Activated CD4-positive, alpha-beta T cell treated with anti-CD3 and anti-CD28 coated beads, Interleukin-2, amount 50 U/mL, for 4 hours (primary cell): ENCODE measurements around the gene CCDC70.
"Not testable (repeated sequence)": the region's sequence is repeated elsewhere in the genome, so short reads cannot be mapped to it uniquely, and the experiment has no call there.

Experiments
- DNase-seq, 2 experiments: peaks; one replicate each; pipeline ENCODE4 v3.0.0-alpha.2; 2020

Gene CCDC70

DNA sequence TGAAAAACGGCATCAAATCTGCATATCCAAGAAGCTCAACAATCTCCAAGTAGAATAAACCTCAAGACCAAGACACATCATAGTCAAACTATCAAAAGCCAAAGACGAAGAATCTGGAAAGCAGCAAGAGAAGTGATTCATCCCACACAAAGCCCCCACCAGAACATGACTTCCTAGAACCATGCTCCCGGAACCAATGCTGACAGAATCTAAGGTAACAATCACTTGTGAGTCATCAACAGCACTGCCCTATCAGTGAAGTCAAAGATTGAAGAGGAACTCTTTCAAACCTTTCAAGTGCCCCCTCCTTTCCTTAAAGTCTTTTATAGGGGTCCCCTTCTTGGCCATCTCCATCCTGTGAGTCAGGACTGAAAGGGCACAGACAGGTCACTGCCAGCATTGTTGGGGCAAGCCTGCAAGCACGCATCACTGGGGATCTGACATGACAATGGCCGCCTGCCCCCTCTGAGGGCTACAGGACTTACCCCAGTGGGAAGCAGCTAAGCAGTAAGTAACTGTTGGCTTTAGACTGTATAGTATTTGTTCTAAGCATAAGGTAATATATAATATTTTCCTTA, at the start of gene CCDC70:
Gene CCDC70 (plus strand): TSS at position 247 of the 578 bp plus-strand sequence. CDS start 3,443 bp downstream, outside the sequence.
- DNase-seq = no peak

DNA sequence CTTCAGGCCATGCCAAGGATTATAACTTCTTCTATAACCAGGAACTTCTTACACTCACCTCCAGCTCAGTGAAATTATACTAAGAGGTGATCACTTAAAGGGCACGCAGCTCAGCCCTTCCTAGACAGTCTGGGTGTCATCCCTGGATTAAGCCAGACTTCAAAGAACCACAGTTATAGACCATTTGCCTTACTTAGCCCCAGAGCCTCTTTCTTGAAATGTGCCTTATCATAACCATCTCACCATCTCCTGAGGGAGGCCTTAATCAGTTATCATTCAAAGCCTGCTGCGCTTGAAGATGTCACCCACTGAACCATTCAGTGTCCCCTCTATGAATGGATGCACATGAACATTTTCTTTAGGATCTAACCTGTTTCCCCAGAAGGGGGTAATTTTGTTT, 47.7 kb upstream of the CCDC70 start:
- no peak for DNase-seq

DNA sequence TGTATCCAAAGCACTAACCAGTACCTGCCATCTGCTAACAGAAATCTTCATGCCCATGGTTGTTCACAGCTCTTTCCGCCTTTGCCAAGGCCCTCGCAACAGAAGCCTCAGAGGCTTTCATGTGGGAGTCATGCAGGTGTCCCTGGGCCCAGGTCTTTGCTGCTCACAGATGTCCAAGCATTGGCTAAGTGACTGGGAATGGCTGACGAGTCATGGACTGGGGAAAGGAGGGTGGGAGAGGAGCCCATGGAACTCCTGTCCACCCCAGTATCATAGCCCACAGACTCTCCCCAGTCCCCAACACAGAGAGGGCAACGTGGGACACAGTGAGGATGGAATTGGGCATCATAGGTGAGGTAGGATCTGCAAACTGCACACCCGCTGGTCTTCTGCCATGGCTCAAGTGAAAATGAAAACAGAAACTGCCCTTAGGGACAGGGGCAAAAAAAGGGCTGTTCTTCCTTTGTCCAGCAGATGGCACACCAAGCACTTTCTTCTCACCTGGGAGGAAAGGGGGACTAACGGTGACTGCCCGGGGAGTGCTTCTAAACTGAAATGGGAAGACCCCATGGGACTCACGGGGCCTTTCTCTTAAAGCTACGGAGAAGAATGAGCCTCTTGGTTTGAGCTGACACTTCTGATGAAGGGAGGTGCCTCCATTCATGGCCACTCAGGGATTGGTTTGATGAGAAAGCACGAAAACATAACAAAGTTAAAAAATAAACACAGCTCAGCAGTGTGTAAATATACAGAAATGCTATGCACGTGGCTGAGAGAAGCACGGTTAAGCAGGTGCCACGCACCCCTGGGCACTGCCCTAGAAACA, 46.7 kb upstream of the CCDC70 start:
- peak; percentile 68 to 73 for DNase-seq

DNA sequence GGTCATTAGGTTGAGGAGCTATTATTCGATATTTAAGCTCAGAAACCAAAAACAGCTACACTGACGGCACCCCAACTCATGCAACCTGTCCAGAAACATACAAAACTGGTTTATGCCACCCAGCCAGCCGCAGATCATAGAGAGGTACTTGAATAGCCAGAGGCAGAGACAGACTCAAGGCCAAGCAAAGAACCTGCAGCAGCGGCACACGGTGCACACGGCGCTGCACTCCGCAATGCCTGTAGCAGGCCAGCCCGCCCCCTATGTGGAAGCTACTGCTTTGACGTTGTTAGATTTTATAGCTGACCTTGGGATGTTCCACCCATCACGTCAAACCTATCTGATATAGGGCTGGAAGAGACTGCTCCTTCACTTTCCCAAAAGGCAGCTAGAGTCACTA, 45.9 kb upstream of the CCDC70 start:
- no peak for DNase-seq

DNA sequence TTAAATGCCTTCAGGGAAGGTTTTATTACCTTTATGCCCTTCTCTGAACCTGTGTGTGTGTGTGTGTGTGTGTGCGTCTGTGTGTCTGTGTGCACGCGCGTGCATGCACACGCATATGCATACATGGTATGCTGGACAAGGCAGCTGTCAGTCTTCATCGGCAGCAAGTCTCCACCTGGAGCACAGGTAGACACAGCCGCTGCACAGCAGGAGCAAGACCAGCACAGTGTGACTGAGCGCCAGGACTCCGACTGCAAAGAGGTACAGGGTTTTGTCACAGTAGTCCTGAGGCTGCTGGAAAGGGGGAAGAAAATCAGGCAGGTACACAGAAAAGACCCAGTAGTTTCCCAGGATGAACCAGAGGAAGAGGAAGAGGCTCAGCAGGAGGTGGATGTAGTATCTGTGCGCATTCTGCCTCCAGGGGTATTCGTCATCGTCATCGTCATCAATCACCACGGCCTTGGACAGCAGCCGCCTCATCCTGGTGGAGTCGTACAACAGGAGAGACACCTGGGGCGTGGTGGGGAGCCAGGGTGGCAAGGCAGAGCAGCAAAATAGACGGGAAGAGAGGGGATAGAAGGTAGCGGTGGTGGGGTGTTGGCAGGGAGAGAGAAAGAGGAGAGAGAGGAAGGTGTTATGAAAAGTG, 45.0 kb upstream of the CCDC70 start:
- no peak for DNase-seq

DNA sequence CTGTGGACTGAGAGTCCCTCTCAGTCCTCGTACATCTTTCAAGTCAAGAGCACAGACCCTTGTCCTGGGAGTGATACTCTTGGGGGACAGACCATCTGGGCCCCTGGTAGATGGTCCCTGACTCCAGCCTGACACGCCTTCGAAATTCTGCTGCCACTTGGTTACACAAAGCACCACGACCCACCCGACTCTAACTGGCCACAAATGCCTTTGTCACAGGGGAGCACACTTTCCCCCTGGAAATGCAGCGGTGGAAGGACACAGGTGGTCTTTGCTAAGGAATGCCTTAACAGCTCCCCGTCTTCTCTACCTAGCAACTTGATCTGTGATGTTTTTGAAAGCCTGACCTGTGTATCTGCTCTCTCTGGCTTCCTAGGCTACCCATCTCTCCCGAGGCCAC, 44.1 kb upstream of the CCDC70 start:
- DNase-seq = no peak

DNA sequence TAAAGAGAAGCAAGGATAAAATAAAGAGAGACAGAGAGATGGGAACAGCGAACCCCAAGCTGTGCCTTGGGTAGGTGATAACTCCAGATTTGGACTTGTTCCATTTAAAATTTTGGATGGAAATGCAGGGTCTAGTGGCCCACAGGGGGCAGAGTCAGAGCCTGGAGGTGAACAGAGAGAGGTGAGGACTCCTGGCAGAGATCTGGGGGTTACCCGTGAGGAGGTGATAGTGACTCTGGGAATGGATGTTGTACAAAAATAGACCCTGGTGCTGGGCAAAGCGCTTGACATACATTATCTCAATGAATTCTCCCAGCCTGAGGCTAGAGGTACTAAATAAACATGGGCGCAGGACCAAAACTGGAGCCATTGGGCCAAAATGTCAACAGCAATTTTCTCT, 43.5 kb upstream of the CCDC70 start:
- DNase-seq = no peak

DNA sequence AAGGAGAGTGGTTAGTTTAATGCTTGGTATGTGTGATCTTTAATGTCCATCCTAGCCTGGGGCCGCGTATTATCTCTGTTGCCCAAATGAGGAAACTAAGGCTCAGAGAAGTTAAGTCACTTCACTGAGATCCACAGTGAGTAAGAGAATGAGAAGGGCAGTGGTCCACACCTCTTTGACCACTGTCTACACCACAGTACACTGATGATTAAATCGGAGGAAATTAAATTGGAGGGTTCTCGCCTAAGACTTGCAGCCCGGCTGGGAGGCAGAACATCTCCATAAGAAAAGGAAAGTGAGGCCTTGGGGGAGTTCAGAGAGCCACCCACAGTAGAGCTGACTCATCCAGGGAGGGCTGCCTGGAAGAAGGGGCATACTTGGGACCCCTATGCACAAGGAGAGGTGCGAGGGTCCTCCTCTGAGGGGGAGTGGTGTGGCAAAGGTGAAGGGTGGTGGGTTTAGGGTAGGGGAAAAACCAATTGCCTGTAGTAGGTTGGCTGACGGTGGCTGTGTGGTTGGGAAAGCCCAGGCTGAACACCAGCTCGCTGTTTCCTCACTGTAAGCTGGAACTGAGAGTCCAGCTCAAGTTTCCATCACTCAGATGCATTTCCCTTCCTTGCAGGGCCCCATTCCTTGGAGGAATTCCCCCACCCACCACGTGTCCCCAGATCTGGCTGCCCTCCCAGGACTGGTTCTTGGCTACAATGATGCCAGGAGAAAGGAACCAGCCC, 42.8 kb upstream of the CCDC70 start:
- peak; percentile 31 to 44 for DNase-seq

DNA sequence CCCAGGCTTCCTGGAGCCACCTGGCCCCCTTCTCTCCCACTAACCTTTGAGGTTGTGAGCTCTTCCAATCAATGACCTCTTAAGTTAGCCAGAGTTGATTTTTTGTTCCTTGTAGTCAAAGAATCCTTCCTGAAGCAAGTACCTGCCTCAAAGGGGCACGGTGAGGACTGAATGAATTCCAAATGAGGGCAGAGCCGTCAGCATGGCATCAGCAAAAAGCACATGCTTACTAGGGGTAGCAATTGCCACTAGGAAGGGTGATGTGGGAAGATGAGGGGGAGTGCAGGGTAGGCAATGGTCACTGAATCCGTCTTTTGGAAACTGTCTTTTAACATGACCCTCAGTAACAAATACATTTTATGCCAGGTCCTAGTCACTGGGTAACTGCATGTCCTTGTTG, 42.2 kb upstream of the CCDC70 start:
- no peak for DNase-seq

DNA sequence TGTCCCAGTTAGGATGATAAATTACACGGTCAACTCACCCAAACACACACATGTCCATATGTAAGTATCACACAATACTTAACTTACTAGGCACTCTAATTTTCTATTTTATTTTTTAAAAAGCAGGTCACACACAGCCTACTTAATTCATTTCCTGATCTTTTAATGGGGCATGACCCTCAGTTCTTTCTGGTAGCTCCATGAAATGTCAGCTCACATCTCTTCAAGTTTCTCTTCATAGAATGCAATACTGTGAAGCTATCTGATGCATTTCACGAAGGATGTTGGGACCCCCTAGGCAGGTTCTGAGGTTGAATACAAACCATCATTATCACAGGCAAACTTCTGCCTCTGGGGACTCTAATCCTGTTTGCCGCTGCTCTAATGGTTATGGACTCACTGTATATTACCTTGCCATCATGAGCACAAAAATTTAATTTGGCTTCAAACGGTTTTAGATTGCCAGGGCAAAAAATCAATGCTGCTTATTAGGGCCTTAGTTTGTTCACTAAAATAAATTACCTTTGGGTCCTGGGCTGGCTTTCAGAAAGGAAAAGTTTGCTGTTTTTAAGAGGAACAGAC, 41.7 kb upstream of the CCDC70 start:
- no peak for DNase-seq

DNA sequence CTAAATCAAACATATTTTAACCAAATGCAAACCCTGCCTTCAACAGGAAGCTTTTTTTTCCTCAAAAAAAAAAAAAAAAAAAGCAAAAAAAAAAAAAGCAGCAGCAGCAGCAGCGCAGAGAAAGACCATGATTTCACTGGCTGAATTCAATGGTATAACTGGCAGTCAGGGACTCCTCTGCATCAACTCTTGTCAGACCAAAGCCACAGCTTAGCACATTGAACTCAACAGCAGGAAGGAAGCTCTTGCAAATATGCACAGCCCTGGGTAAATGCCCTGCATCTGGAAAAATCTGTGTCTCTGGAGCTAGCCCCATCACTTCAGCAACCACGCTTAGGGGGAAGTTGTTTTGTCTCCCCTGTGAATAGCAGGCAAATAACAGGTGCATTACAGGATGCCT, 40.2 kb upstream of the CCDC70 start:
- no peak for DNase-seq

DNA sequence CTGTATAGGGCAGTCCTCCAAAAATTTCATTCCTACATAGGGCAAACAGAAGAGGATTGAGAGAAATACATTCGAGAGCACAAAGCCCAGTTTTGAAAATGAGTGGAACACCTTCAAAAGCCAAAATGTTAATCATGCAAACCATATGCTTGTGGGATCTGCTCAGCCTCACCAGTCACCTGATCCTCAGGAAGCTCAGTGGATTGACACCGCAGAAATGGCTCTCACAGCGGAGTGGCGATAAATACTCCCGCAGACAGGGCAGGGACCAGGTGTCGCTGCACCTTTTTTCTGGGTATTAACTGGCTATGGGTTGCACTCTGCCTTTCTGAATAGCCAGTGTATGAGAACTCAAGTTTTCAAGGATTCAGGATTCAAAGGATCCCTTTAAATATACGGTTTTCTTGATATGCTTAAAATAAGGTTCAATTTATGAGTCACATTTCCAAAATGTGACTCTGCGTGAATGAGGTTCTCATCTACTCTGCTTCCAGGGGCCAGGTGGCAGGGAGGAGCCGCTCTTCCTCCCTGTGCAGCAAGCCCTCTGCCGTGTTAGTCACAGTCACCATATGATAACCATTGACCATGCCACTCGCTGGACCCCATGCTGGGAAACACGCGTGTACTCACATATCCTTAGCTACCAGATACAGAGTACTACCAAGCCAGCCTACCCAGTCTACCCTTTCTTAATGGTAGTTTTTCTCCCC, 39.5 kb upstream of the CCDC70 start:
- no peak for DNase-seq

DNA sequence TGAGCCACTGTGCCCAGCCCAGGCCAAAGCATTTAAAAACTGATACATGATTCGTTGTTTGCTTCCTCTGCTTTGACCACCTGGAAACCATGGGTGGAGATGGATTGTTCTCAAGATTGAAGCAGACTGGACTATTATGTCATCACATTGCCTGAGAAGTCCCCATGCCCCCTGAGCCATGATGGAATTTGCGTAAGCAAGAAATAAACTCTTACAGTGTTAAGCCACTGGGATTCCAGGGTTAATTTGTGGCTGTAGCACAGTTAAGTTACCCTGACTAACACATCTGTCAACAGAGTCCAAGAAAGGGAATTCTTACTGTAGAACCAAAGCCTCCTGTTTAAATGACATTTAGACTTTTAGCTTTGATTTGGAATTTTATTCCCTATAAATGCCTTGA, 38.4 kb upstream of the CCDC70 start:
- DNase-seq = no peak

DNA sequence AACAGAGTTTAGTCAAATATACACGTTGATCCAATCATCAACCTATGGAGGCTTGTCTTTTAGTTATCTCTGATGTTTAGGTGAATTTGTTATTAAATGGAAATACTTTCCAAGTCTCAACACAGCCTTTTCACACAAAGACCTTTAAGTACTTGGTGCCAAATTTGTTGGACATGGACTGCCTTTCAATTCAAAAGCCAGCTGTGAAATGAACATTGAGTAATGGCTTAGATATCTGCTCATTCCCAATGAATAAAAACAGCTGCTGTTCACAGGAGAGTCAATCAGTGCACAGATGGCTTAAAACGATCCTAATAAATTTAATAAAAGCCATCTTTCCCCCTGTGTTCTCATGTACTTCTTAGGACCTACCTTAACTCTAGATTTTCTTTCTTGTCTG, 37.9 kb upstream of the CCDC70 start:
- DNase-seq = no peak

DNA sequence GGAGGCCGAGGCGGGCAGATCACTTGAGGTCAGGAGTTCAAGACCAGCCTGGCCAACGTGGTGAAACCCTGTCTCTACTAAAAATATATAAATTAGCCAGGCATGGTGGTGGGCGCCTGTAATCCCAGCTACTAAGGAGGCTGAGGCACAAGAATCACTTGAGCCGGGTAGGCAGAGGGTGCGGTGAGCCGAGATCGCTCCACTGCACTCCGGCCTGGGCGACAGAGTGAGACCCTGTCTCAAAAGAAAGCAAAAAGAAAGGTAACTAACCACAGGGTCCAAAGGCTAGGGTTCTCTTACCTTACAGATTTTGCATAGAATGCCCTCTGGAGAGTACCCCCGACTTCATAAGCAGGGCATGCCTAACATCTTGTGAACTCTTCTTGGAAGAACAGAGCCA, 37.1 kb upstream of the CCDC70 start:
- not testable (repeated sequence) for DNase-seq

DNA sequence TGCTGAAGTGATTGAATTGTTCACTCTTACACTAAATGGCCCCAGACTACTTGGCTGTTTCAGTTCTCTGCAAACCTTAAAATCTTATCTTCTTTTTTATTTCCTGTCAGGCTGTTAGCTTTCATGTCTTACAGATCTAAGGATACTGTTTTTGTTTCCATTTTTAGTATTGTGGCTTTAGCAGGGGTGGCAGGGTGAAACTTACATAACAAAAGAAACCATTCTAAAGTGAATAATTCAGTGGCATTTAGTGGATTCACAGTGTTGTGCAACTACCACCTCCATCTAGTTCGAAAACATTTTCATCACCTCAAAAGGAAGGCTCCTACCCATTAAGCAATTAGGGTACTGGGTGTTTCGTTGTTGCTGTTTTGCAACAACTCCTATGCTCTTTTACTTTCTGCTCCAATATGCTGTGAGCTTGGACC, 36.6 kb upstream of the CCDC70 start:
- DNase-seq = no peak

DNA sequence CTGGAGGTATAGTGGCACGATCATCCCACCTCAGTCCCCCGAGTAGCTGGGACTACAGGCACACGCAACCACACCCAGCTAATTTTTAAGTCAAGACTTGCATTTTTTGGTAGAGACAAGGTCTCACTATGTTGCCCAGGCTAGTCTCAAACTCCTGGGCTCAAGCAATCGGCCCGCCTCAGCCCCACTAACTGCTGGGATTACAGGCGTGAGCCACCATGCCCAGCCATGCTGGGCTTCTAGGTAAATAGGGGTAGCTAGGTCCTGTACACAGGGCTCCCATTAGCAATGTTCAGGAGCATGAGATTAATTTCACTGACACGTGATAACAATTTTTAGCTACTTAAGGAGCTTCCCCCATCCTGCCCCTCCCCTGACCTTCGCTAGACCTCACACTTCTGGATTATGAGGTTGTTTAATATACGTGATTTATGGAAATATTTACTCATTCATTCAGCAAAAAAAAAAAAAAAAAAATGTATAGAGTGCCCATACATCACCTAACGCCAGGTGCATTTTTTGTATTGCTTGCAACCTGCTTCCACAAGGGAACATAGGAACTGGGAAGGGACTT, 36.0 kb upstream of the CCDC70 start:
- no peak for DNase-seq

DNA sequence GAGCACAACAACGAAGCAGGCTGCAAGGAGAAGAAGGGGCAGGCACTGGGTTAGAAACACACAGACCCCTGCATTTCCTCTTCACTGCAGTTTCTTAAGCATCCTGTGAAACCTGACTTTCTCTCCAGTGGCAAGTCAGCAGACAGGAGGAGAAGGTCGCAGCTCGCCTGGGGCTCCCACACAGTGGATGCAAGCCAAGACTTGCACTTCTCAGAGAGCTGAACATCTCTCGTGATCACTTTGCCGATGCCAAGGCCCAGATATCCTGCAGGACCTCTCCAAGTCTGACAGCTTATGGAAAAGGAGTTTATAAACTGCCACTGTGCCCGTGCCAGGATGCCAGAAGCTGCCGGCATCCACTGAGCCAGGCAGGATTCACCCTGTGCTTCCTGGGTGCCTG, 35.2 kb upstream of the CCDC70 start:
- no peak for DNase-seq

DNA sequence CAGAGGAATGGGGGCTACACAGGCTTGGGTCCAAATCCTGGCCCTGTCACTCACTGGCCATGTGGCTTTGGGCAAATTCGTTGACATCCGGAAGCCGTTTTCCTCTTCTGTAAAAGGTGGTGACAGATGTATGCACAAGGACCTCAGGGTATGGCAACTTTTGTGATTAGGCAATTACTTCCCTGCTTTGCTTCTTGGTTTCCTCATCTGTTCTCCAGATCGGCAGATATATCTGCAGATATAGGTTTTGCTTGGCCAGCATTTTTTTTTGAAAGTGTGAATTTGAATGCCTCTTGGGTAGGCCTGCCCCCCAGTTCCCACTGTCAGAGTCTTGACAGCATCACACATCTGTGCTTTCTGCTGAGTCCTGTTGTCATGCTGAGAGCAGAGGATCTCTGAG, 34.5 kb upstream of the CCDC70 start:
- no peak for DNase-seq

DNA sequence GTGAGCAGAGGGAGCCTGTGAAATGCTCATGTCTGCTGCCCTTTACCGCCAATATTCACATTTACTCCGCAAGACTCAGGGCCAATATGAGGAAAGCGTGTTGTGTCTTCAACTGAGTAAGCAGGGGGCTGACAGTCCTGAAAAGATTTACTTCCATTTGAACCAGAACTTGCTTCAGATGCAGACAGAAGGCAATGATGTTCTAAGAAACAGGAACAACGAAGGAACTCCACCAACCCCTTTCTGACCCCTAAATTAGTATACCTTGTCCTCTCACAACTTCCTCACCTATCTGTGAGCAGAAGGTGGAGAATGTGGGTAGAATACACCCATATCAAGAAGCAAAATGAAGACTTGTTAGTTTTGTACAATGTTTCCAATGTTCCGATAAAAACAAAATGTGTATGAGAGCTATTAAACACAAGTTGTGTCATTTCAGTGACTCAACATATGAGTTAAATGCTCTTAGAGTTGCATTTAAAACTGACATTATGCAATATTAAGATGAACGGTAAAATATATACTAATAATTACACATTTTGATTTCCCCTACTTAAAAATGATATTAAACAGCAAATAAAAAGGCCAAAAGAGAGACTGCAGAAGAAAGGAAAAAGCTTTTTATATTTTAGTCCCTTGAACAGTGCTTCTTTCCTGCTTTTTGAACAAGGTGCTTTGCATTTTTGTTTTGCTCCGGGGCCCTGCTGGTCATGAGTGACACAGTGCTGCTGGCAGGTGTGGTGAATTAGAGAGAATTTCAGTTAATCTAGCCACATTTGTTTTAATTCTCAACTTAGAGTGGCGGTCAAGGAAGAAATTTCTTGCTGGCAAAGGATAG, 32.8 kb upstream of the CCDC70 start:
- no peak for DNase-seq

DNA sequence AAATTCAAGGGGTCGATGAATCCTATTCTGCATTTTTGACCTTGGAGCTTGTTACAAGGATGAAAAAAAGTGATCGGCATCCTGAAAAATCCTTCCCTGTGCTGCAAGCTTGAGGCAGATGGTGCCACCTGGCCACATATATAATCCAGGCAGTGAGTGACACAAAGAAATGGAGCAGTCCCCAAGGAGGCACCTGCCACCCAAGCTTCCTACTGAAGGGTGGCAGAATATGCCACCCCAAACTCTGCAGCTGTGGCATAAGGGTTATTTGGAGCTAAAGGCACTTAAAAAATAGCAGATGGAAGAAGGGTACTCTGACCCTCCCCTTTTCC, 32.2 kb upstream of the CCDC70 start:
- no peak for DNase-seq
